Loucy (cell line): ENCODE data around the gene LYSET.

Experiments used
- H2AFZ ChIP-seq: fragments of 200-600 bp; sonication (generic); 2 replicates; pipeline ENCODE4 v1.6.0; 2016; ENCODE audit warnings: antibody characterized with exemption, mild to moderate bottlenecking, low read length, moderate library complexity
- H3F3A ChIP-seq: fragments of 200-600 bp; 2 replicates; pipeline ENCODE4 v1.6.0; 2016; ENCODE audit warnings: antibody characterized with exemption, low read depth, mild to moderate bottlenecking
- H3K27me3 ChIP-seq: fragments of 200-600 bp; sonication (generic); 2 replicates; pipeline ENCODE4 v1.6.1; 2014; ENCODE audit warnings: low read length, mild to moderate bottlenecking; ENCODE audit not compliant: insufficient read depth, poor library complexity, severe bottlenecking
- H3K36me3 ChIP-seq: fragments of 200-600 bp; sonication (generic); 2 replicates; pipeline ENCODE4 v1.6.1; 2016; ENCODE audit warnings: low read length; ENCODE audit not compliant: insufficient read depth
- H3K4me1 ChIP-seq: fragments of 200-600 bp; sonication (generic); 2 replicates; pipeline ENCODE4 v1.5.1; 2014; ENCODE audit warnings: low read length, mild to moderate bottlenecking; ENCODE audit not compliant: insufficient read depth, poor library complexity, severe bottlenecking
- H3K4me2 ChIP-seq: fragments of 200-600 bp; sonication (generic); 2 replicates; pipeline ENCODE4 v1.6.0; 2014; ENCODE audit warnings: antibody characterized with exemption, low read length, low read depth, mild to moderate bottlenecking; ENCODE audit not compliant: poor library complexity, severe bottlenecking
- H3K4me3 ChIP-seq: fragments of 200-600 bp; sonication (generic); 2 replicates; pipeline ENCODE4 v1.5.1; 2014; ENCODE audit warnings: low read length, mild to moderate bottlenecking, mixed read lengths; ENCODE audit not compliant: poor library complexity, severe bottlenecking
- H3K79me2 ChIP-seq: fragments of 200-600 bp; sonication (generic); 2 replicates; pipeline ENCODE4 v1.6.1; 2014; ENCODE audit warnings: low read length; ENCODE audit not compliant: insufficient read depth
- H3K9ac ChIP-seq: fragments of 200-600 bp; sonication (generic); 2 replicates; pipeline ENCODE4 v1.6.0; 2014; ENCODE audit warnings: mild to moderate bottlenecking, low read depth, low read length, moderate library complexity; ENCODE audit not compliant: poor library complexity, severe bottlenecking
- H3K9me2 ChIP-seq: fragments of 200-600 bp; sonication (generic); replicated peaks from 2 replicates; pipeline ENCODE4 v1.6.1; 2016; ENCODE audit warnings: low read depth, low read length, mixed read lengths
- H3K9me3 ChIP-seq: fragments of 200-600 bp; sonication (generic); 2 replicates; pipeline ENCODE4 v1.6.1; 2014; ENCODE audit warnings: mild to moderate bottlenecking, antibody characterized with exemption, low read length, low read depth; ENCODE audit not compliant: insufficient read depth
- H4K20me1 ChIP-seq: fragments of 200-600 bp; sonication (generic); 2 replicates; pipeline ENCODE4 v1.6.0; 2014; ENCODE audit warnings: antibody characterized with exemption, low read length, mild to moderate bottlenecking; ENCODE audit not compliant: insufficient read depth, poor library complexity, severe bottlenecking
- CTCF ChIP-seq: fragments of 200-600 bp; sonication (generic); conservative IDR thresholded peaks from 2 replicates; pipeline ENCODE4 v1.5.1; 2014; ENCODE audit warnings: mild to moderate bottlenecking, antibody characterized with exemption, low read length
- EZH2phosphoT487 ChIP-seq: fragments of 200-600 bp; IDR thresholded peaks from 2 replicates; pipeline ENCODE4 v1.6.1; 2018; ENCODE audit warnings: antibody characterized with exemption, mild to moderate bottlenecking, moderate library complexity, borderline replicate concordance

LYSET gene

GRCh38 chr14:93223565-93223964, 38.4 kb downstream of the LYSET start:
- Histone ChIP-seq H3K36me3 (peaks cover 51% of the 10 kb centered on the region; the same call in 1 of the 2 replicates), H3K9me3 (no peaks in the 10 kb centered on the region), H3K4me2 (no peak overlapping the region), H3K4me3 (no peak overlapping the region), H3K27me3 (no peaks in the 10 kb centered on the region), H2AFZ (no peak overlapping the region), H3F3A (no peaks in the 10 kb centered on the region; the same call in 1 of the 2 replicates), H3K9me2 (no peaks in the 10 kb centered on the region), H3K79me2 (no peaks in the 10 kb centered on the region), H4K20me1 (no peaks in the 10 kb centered on the region), H3K4me1 (peaks cover 4% of the 10 kb centered on the region), H3K9ac (no peak overlapping the region)
- TF ChIP-seq CTCF (no peak), EZH2phosphoT487 (no peak)

- H3K27me3 ChIP-seq, result no peaks in the 10 kb centered on the region
- H3K9me3 ChIP-seq, result no peaks in the 10 kb centered on the region
- no peaks in the 10 kb centered on the region for H3K4me1 ChIP-seq
- no peak overlapping the region for H2AFZ ChIP-seq
- H3K4me2 ChIP-seq, result no peak overlapping the region
- H4K20me1 ChIP-seq, result no peaks in the 10 kb centered on the region
- H3K9ac ChIP-seq, result no peak overlapping the region
- TF ChIP-seq EZH2phosphoT487, result no peak
- TF ChIP-seq CTCF, result no peak
- peaks cover 41% of the 10 kb centered on the region; the same call in 1 of the 2 replicates for H3K36me3 ChIP-seq
- no peaks in the 10 kb centered on the region for H3K9me2 ChIP-seq
- H3K4me3 ChIP-seq, result no peak overlapping the region
- no peaks in the 10 kb centered on the region for H3K79me2 ChIP-seq
- H3F3A ChIP-seq, result no peaks in the 10 kb centered on the region
These were observed 43.4 kb downstream of the LYSET start for GRCh38 chr14:93228550-93228949.

- Histone ChIP-seq H3K9ac (no peak overlapping the region), H3K79me2 (no peaks in the 10 kb centered on the region), H3F3A (no peaks in the 10 kb centered on the region), H3K4me2 (no peak overlapping the region), H3K9me2 (no peaks in the 10 kb centered on the region), H3K4me3 (no peak overlapping the region), H3K4me1 (no peaks in the 10 kb centered on the region), H2AFZ (no peak overlapping the region), H3K9me3 (no peaks in the 10 kb centered on the region), H3K27me3 (no peaks in the 10 kb centered on the region), H4K20me1 (no peaks in the 10 kb centered on the region), H3K36me3 (peaks cover 26% of the 10 kb centered on the region; the same call in 1 of the 2 replicates)
- no peak for TF ChIP-seq CTCF
- no peak for TF ChIP-seq EZH2phosphoT487
These were observed 45.4 kb downstream of the LYSET start for GRCh38 chr14:93230539-93230938.
